HepG2 (cell line): ENCODE measurements around the gene CDC123. TPM values are rescaled to one million over a fixed set of nuclear protein-coding genes. Genes with fewer than 3 reads are reported as not detected.

Experiments used
- ATAC-seq: fragments of 200-7000 bp; cut with Tn5 transposase; 3 replicates; pipeline ENCODE4 v1.9.1; 2020; ENCODE audit warnings: mild to moderate bottlenecking, moderate library complexity
- BruUV-seq: library from RNA; stranded (reverse); fragments of 400-500 nt; replicated peaks from 2 replicates; lab custom pipeline; 2021; lab: Mats Ljungman, UMichigan
- CTCF ChIA-PET: fragments of 300-600 bp; formaldehyde crosslinking; extraction: SDS; loops from one replicate; lab custom pipeline; 2021; ENCODE audit warnings: low total read pairs, inconsistent platforms, low intra/inter-chr PET ratio; lab: Yijun Ruan, JAX
- POLR2A ChIA-PET: fragments of 350-600 bp; sonication (Branson Sonifier 250); formaldehyde crosslinking; loops from one replicate; lab custom pipeline; 2020; ENCODE audit warnings: antibody characterized with exemption, inconsistent platforms; lab: Yijun Ruan, JAX
- DNase-seq: peaks from one replicate; pipeline ENCODE4 v3.0.0-alpha.2; 2015; ENCODE audit warnings: low spot score
- FAIRE-seq: peaks from 3 replicates; lab custom pipeline; 2011; peaks lifted over from hg19 to GRCh38; lab: Jason Lieb, UNC
- H2AFZ ChIP-seq: one replicate; pipeline ENCODE4 v1.6.1; 2011; ENCODE audit warnings: low read length, inconsistent platforms
- H3K27ac ChIP-seq: fragments of 300-600 bp; 3 replicates; pipeline ENCODE4 v1.8.0; 2011; ENCODE audit warnings: mixed run types, mild to moderate bottlenecking, mixed read lengths, low read length, inconsistent platforms; ENCODE audit not compliant: insufficient read depth; ENCODE audit errors: extremely low read length
- H3K27me3 ChIP-seq, 2 experiments: fragments of 200-600 bp in 1 of 2; 2 replicates in 1 of 2; 3 replicates in 1 of 2; pipeline versions ENCODE4 v1.6.0 to v1.8.0; 2011; ENCODE audit warnings: low read length in 2 of 2, mild to moderate bottlenecking in 2 of 2, moderate library complexity in 2 of 2, inconsistent platforms in 1 of 2; ENCODE audit not compliant: insufficient read depth in 2 of 2, control insufficient read depth in 1 of 2
- H3K36me3 ChIP-seq, 2 experiments: fragments of 200-600 bp in 1 of 2; replicated peaks in 1 of 2; 2 replicates in 1 of 2; 3 replicates in 1 of 2; pipeline versions ENCODE4 v1.5.1 to v1.8.0; 2011; ENCODE audit warnings: low read length in 2 of 2, inconsistent platforms in 1 of 2; ENCODE audit not compliant: insufficient read depth in 2 of 2, control insufficient read depth in 1 of 2
- H3K4me1 ChIP-seq: 2 replicates; pipeline ENCODE4 v1.5.1; 2012; ENCODE audit warnings: low read length, inconsistent platforms; ENCODE audit not compliant: insufficient read depth
- H3K4me2 ChIP-seq: 2 replicates; pipeline ENCODE4 v1.6.0; 2011; ENCODE audit warnings: low read depth, low read length, inconsistent platforms
- H3K4me3 ChIP-seq, 3 experiments: fragments of 200-600 bp in 1 of 3; sonication (generic), shearing (Covaris generic) in 1 of 3; replicated peaks in 1 of 3; 2 replicates each; pipeline ENCODE4 v1.5.1; 2011 to 2016; ENCODE audit warnings: low read length in 3 of 3, inconsistent platforms in 2 of 3, low read depth in 2 of 3, mild to moderate bottlenecking in 2 of 3, control low read depth in 1 of 3, mixed read lengths in 1 of 3; ENCODE audit not compliant: insufficient read depth in 1 of 3
- H3K79me2 ChIP-seq: one replicate; pipeline ENCODE4 v1.6.1; 2011; ENCODE audit warnings: low read length, inconsistent platforms; ENCODE audit not compliant: insufficient read depth
- H3K9ac ChIP-seq: 2 replicates; pipeline ENCODE4 v1.6.0; 2011; ENCODE audit warnings: mild to moderate bottlenecking, low read depth, low read length, inconsistent platforms; ENCODE audit not compliant: insufficient read depth
- H3K9me3 ChIP-seq: 2 replicates; pipeline ENCODE4 v1.5.1; 2012; ENCODE audit warnings: mild to moderate bottlenecking, low read length
- H4K20me1 ChIP-seq: 2 replicates; pipeline ENCODE4 v1.6.0; 2011; ENCODE audit warnings: inconsistent platforms, mild to moderate bottlenecking, low read length, moderate library complexity; ENCODE audit not compliant: insufficient read depth
- BRD4 ChIP-seq: sonication (generic); formaldehyde crosslinking; IDR thresholded peaks from 2 replicates; pipeline ENCODE4 v1.4.0; 2020; ENCODE audit warnings: missing genetic modification reagents
- FOSL1 ChIP-seq: sonication (generic); formaldehyde crosslinking; IDR thresholded peaks from 2 replicates; pipeline ENCODE4 v1.9.0; 2021; ENCODE audit warnings: missing genetic modification reagents, borderline replicate concordance
- GFI1 ChIP-seq: sonication (generic); formaldehyde crosslinking; IDR thresholded peaks from 2 replicates; pipeline ENCODE4 v1.5.0; 2020; ENCODE audit warnings: missing genetic modification reagents, mild to moderate bottlenecking, borderline replicate concordance
- MAFK ChIP-seq, 2 experiments: IDR thresholded peaks in 1 of 2; conservative IDR thresholded peaks in 1 of 2; 2 replicates each; pipeline ENCODE4 v1.6.1; 2011; ENCODE audit warnings: improper control_type of control experiment in 2 of 2, low read length in 2 of 2
- MED13 ChIP-seq: sonication (generic); formaldehyde crosslinking; IDR thresholded peaks from 2 replicates; pipeline ENCODE4 v1.5.0; 2020; ENCODE audit warnings: missing genetic modification reagents
- RFXANK ChIP-seq: IDR thresholded peaks from 2 replicates; pipeline ENCODE4 v1.6.1; 2016
- ZBTB42 ChIP-seq: sonication (generic); formaldehyde crosslinking; IDR thresholded peaks from 2 replicates; pipeline ENCODE4 v1.5.0; 2020; ENCODE audit warnings: mild to moderate bottlenecking, missing genetic modification reagents
- WGBS: methylation state at CpG from one replicate; pipeline ENCODE4 v1.1.6; 2017; ENCODE audit warnings: low lambda C conversion rate; 5-methylcytosine and 5-hydroxymethylcytosine counted together
- in situ Hi-C: cut with HindIII; loops from 2 replicates; pipeline ENCODE4 v1.10.0; 2017; ENCODE audit warnings: low pct_unique_long_range_greater_than_20kb; ENCODE audit not compliant: extremely low pct_ligation_motif_present
- intact Hi-C: fragments of 100-400 bp; cut with micrococcal nuclease; formaldehyde crosslinking; loops from one replicate; pipeline ENCODE4 v1.10.0; 2022; ENCODE audit not compliant: unreplicated experiment
- polyA plus RNA-seq, 8 experiments: library from polyadenylated mRNA; depleted of rRNA in 3 of 8; stranded (reverse) in 7 of 8; unstranded in 1 of 8; fragments of >200 nt; fragmentation: Illumina TruSeq in 4 of 8; extraction: Trizol in 4 of 8; gene quantifications; 2 replicates each; pipeline versions ENCODE4 v1.2.1 to v1.2.3, GENCODE V29; 2011 to 2016; ENCODE audit warnings: low read depth in 4 of 8, missing spikeins in 1 of 8, mixed read lengths in 1 of 8; ENCODE audit not compliant: insufficient read depth in 1 of 8
- total RNA-seq, 5 experiments: library from RNA; depleted of rRNA; stranded (reverse); fragments of >200 nt; fragmentation: Illumina TruSeq; extraction: Trizol; gene quantifications; 2 replicates each; pipeline ENCODE4 v1.2.3, GENCODE V29; 2016; ENCODE audit warnings: low read depth in 1 of 5
- TF ChIP-seq, protein P1 (sequence below): sonication (generic); formaldehyde crosslinking; IDR thresholded peaks from 2 replicates; pipeline ENCODE4 v1.4.0; 2020; ENCODE audit warnings: mild to moderate bottlenecking, missing genetic modification reagents
- TF ChIP-seq, protein P2 (sequence below): sonication (generic); formaldehyde crosslinking; IDR thresholded peaks from 2 replicates; pipeline ENCODE4 v1.5.1; 2020; ENCODE audit warnings: mild to moderate bottlenecking, moderate library complexity, missing genetic modification reagents
- TF ChIP-seq, protein P3 (sequence below): sonication (generic); formaldehyde crosslinking; conservative IDR thresholded peaks from 2 replicates; pipeline ENCODE4 v1.8.0; 2022; ENCODE audit warnings: mild to moderate bottlenecking, moderate library complexity, missing genetic modification reagents

The CDC123 gene
- total and polyA plus RNA-seq, 2 of the 13 experiments (the other 11 are each of a cell fraction or from before 2014, with no cell fraction given) = 63.3 to 153 TPM

DNA sequence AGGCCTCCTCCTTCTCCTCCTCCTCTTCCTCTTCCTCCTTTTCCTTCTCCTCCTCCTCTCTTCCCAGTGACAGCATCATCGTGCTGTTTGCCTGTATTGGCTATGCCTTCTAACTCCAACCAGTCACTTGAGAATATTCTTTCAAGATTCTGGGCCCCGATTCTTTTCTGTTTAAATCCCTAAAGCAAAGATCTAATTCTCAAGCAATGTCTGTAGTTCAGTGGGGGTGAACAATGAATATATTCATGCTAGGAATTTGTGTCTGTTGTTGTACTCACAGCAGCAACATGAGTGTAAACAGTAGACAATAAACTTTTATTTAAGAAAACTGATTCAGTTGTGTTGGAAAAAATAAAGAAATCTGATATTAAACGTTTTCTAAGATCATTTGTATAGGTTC lies 31.0 kb upstream of the CDC123 start:
- no peak for ATAC-seq
- DNase-seq = no peak
- H3K4me2 ChIP-seq = no peak overlapping the region
- H3K9ac ChIP-seq = no peak overlapping the region
- no peaks in the 10 kb centered on the region for H4K20me1 ChIP-seq
- CTCF ChIA-PET = no interaction called here
- no peak for FAIRE-seq
- BruUV-seq = no TSS peak
- no peaks in the 10 kb centered on the region for H3K79me2 ChIP-seq
- 85% methylated on average over 3 of the region's 3 CpGs for WGBS
- H3K9me3 ChIP-seq = no peaks in the 10 kb centered on the region
- intact Hi-C loops (no loop called here), in situ Hi-C loops (no loop called here)
- no peaks in the 10 kb centered on the region for H3K4me1 ChIP-seq
- no peak overlapping the region for H2AFZ ChIP-seq
- no peak overlapping the region for H3K27ac ChIP-seq
- TF ChIP-seq MED13 (CRISPR knock-in tag) = no peak
- no peak for TF ChIP-seq BRD4
- TF ChIP-seq, protein P1, sequence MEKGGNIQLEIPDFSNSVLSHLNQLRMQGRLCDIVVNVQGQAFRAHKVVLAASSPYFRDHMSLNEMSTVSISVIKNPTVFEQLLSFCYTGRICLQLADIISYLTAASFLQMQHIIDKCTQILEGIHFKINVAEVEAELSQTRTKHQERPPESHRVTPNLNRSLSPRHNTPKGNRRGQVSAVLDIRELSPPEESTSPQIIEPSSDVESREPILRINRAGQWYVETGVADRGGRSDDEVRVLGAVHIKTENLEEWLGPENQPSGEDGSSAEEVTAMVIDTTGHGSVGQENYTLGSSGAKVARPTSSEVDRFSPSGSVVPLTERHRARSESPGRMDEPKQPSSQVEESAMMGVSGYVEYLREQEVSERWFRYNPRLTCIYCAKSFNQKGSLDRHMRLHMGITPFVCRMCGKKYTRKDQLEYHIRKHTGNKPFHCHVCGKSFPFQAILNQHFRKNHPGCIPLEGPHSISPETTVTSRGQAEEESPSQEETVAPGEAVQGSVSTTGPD (CRISPR knock-in tag) = no peak
- no peak for TF ChIP-seq RFXANK
- no peaks in the 10 kb centered on the region for H3K27me3 ChIP-seq
- peaks cover 7 to 53% of the 10 kb centered on the region in 2 experiments; a peak in 4 of 5 replicates for H3K36me3 ChIP-seq
- H3K4me3 ChIP-seq = no peak overlapping the region
- POLR2A ChIA-PET = no interaction called here

DNA sequence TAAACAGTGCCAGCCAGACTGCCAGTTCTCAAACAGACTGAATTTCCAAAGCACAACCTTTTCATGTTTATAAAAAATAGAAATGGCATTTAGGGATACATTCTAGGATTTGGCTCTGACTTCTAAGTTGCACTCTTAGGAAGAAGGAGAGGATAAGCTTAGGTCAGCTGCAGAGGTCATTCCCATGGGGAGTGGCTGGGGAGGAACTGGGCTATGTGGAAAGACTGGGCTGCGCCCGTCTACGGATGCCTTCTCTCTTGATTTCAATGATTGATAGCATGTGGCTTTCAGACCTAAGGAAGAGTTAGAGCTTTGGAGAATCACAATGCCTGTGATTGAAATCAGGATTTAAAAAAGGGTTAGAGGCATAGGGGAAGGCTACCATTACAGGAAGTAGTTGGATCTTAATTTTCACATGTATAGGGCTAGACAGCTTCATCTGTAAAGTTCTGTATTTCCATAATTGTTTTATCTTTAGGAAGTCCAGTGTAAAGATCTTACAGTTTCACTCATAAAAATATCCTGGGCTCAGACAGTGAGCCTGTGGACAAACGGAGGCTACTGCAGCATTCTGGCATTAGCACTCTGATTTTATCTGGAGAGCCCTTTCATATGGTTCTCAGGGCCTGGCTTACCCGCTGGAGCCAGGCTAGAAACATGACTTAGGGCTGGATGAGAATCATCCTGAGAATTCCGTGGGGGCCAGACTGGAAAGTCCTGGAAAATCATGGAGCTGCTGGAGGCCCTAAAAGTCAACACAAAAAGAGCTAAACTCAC lies 29.8 kb upstream of the CDC123 start:
- H3K27me3 ChIP-seq = no peaks in the 10 kb centered on the region
- no peak overlapping the region for H3K4me2 ChIP-seq
- BruUV-seq = no TSS peak
- H3K9me3 ChIP-seq = no peaks in the 10 kb centered on the region
- H4K20me1 ChIP-seq = no peaks in the 10 kb centered on the region
- no peaks in the 10 kb centered on the region for H3K79me2 ChIP-seq
- no peak for DNase-seq
- H3K4me1 ChIP-seq = no peaks in the 10 kb centered on the region
- H3K36me3 ChIP-seq = peaks cover 5 to 57% of the 10 kb centered on the region in 2 experiments; a peak in 4 of 5 replicates
- no peak overlapping the region for H2AFZ ChIP-seq
- ChIA-PET CTCF (no interaction called here), POLR2A (no interaction called here)
- no peak overlapping the region for H3K4me3 ChIP-seq
- WGBS = 94% methylated on average over 6 of the region's 6 CpGs
- no peak for FAIRE-seq
- in situ Hi-C loops = no loop called here
- H3K9ac ChIP-seq = no peak overlapping the region
- H3K27ac ChIP-seq = no peak overlapping the region
- intact Hi-C loops = no loop called here
- no peak for ATAC-seq
- TF ChIP-seq GFI1 = no peak
- TF ChIP-seq ZBTB42 (CRISPR knock-in tag) = no peak
- no peak for TF ChIP-seq FOSL1 (CRISPR knock-in tag)
- TF ChIP-seq, protein P2, sequence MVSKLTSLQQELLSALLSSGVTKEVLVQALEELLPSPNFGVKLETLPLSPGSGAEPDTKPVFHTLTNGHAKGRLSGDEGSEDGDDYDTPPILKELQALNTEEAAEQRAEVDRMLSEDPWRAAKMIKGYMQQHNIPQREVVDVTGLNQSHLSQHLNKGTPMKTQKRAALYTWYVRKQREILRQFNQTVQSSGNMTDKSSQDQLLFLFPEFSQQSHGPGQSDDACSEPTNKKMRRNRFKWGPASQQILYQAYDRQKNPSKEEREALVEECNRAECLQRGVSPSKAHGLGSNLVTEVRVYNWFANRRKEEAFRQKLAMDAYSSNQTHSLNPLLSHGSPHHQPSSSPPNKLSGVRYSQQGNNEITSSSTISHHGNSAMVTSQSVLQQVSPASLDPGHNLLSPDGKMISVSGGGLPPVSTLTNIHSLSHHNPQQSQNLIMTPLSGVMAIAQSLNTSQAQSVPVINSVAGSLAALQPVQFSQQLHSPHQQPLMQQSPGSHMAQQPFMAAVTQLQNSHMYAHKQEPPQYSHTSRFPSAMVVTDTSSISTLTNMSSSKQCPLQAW = no peak
- no peak for TF ChIP-seq MAFK (conservative IDR thresholded peaks at IDR 0.05 in 1 of 2, IDR thresholded peaks at IDR 0.05 in 1 of 2; ENCODE audit: low read length in 2 of 2)
- TF ChIP-seq, protein P3, sequence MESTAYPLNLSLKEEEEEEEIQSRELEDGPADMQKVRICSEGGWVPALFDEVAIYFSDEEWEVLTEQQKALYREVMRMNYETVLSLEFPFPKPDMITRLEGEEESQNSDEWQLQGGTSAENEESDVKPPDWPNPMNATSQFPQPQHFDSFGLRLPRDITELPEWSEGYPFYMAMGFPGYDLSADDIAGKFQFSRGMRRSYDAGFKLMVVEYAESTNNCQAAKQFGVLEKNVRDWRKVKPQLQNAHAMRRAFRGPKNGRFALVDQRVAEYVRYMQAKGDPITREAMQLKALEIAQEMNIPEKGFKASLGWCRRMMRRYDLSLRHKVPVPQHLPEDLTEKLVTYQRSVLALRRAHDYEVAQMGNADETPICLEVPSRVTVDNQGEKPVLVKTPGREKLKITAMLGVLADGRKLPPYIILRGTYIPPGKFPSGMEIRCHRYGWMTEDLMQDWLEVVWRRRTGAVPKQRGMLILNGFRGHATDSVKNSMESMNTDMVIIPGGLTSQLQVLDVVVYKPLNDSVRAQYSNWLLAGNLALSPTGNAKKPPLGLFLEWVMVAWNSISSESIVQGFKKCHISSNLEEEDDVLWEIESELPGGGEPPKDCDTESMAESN = no peak
